Measurements from ENCODE around the gene PLEKHD1.
"Not testable (repeated sequence)": the region's sequence is repeated elsewhere in the genome, so short reads cannot be mapped to it uniquely, and the experiment has no call there.

The PLEKHD1 gene

DNA sequence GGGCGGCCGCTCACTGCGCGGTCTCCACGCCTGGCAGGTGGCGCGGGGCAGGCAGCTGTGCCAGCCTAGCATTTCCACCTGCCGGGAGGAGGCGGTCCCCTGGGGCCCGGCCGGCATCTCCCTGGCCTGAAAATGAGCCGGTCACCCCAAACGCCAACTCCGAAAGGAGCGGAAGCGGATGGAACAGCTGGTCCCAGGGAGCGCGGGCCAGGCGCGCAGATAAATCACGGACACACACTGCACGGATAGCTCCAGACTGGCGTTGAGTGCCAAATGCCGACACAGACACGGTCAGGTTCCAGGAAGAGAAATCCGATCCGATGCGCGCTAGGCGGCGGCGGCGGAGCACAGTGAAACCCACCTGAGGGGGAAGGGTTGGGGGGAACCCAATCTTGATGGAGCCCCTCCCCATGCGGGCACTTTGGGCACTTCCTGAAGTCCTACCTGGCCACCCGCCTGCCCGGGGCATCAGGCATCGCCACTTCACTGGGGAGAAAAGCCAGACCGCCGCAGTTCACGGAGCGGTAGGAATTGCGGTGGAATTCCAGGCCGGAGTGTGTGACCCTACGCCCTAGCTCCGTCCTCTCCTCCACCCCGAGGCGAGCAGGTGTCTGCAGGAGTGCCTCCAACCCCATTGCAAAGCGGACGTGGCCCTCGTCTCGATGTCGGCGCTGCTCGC is 624 bp upstream of the PLEKHD1 start:
- no peak for DNase-seq

DNA sequence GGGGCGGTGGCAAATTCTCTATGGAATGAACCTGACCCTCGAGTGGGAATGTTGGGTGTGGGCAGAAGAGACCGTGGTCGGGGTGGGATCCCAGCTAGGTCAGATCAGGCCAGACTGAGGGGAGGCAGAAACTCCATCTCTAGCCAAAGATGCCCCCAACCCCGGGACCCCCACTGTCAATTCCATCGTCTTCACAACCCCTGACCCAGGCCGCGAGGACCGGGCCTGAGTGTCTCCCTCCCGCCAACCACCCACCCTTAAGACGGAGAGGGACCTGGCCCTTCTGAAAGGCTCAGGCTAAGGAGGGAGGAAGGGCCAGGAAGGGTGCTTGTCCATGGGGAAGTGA is 760 bp downstream of the PLEKHD1 start:
- DNase-seq = no peak

DNA sequence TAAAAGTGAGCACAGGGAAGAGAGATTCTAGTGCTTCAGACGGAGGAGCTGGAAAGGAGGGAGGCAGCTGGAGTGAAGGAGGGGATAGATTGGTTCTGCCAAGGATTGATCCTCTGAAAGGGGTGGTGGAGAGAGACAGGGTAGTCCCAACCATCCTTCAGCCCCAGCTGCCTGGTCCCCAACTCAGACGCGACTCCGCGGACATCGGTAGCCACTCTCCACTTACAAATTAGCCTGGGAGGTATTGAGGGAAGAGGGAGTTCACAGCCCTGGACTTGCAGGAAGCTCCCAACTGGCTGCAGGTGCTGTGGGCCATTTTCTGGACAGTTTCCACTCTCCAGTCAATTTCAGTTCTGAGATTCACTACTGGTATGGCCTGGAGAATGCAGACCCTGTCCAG is 1.2 kb downstream of the PLEKHD1 start:
- no peak for DNase-seq

DNA sequence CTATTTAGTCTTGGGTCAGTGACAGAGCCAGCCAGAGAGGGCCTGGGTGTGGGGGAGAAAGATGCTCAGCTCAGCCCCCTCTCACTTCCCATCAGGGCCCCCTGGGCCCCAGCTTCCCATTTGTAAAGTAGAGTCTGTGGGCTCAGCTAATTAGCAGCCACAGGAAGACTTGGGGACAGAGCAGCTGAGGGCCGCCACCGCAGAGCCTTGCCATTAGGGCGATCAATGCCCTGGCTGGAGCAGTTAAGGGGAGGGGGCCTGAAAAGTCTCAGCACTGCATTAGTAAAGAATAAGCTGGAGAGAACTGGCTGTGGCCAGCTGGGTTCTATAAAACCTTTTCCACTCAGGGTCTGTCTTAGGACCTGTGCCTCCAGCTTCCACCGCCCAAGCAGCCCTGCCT is 2.7 kb downstream of the PLEKHD1 start:
- no peak for DNase-seq

DNA sequence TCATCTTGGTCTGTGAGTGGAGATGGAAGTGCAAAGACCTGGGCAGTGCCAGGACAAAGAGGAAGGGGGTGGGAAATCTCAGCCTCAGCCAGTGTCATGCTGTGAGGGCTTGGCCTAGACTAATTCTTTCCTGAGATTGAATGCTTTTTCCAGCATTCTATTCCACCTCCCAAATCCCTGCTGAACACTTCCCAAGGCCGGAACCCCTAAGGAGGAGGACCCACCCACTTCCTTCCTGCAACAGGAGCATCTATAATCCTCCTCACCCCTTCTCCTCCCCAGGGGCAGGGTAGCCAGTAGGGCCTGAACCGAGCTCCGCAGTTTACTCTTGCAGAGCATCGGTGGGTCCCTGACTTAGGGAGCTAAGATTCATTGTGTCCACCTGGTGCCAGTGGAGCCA is 3.2 kb downstream of the PLEKHD1 start:
- DNase-seq = no peak

DNA sequence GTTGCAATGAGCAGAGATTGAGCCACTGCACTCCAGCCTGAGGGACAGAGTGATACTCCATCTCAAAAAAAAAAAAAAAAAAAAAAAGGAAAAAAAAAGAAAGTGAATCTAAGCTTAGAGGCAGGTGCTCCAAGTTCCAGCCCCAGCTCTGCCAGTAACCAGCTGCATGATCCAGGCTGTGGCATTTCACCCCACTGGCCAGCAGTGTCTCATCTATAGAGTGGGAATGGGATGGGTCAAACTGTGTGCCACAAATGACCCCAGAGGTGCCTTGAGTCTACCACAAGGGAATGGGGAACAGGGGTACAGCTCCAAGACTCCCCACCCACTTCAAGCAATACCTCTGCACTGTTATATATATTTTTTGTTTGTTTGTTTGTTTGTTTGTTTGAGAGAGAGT is 5.0 kb downstream of the PLEKHD1 start:
- DNase-seq = no peak

DNA sequence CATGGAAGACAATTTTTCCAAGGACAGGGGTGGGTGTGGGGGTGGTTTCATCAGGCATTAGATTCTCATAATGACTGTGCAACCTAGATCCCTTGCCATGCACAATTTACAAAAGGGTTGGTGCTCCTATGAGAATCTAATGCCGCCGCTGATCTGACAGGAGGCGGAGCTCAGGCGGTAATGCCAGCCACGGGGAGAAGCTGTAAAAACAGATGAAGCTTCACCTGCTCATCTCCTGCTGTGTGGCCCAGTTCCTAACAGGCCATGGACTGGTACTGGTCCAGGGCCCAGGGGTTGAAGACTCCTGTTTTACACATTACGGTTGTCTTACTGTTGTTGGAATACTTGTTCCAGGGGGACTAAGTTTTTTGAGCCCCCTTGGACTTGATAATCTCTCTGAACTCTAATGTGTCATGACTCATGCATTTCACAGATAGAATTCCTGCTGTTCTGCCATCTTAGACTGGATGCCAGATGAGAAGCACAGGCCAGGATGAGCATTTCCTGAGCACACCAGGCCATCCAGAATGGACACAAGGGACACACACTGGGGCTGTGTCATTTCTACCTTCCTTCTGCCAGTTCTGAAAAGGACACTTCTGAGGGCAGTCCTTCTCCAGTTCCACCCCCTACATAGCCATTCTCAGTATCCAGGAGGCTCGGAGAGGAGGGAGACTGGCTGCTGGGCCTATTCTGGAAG is 5.8 kb downstream of the PLEKHD1 start:
- DNase-seq = no peak

DNA sequence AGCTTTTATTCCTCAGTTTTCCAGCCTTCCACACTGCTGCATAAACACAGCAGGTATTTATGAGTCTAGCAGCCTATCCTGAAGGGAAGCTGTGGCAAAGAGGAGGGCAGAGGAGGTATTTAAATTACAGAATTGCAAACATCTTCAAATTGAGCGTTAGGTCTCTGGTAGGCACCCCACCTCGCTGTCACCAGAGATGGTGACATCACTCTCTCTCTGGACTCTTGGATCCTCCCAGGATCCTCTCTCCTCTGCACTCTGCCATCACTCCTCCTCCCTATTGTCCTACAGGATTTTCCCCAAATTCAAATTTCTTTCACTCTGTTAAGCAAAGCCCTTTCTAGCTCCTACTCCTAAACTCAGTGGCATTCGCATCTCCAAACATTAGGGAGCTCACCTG is 6.7 kb downstream of the PLEKHD1 start:
- DNase-seq = no peak

DNA sequence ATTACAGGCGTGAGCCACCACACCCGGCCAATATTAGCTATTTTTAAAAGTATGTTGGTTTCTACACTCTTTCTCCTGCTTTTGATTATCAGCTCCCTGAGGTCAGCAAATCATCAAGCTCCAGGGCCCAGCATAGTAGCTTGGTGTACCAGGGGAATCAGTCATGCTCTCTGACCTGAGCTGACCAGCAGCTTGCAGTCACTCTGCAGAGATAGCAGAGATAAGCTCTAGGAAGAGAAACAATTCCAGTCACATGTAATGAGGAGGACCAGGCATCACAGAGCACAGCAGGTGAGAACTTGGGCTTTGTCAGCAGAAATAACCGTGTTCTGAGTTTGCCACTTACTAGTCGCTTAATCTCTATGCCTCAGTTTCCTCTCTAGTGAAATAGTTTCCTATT is 8.5 kb downstream of the PLEKHD1 start:
- DNase-seq = no peak

DNA sequence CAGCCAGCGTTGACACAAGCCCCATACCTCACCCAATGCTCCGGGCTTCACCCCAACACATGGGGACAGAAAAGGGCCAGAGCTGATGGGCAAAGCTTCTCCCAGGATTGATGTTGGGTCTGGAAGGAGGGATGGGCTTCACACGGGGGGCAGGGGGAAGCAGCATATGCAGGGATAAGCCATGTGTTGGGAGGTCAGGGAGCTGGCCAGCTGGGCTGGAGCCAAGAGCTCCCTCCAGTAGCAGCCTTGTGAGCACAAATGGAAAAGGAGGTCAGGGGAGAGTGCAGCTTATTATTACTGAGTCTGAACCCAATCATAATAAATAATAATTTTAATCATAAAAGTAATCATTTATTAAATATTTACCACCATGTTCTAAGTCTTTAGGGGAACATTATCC is 9.3 kb downstream of the PLEKHD1 start:
- DNase-seq = no peak

DNA sequence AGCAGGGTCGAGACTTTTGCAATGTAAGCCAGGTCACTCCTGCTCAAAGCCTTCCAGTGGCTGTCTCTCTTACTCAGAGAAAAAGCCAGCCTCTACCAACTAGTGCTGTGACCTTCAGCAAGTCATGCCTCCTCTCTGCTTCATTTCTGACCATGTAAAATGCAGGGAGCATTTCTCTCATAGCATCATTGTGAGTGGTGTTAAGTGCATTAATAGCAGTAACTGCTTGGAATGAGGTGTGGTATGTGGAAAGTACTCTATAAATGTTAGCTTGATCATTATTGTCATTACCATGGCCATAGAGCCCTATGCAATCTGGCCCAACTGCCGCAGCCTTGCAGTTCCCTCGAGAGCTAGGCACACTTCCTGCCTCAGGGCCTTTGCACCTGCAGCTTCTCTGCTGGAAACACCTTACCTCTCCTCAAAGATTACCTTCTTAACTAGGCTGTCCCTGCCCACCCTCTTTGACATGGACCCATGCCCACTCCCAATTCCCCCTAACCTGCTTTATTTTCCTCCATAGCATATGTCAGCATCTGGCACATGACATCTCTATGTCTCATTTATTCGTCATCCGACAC is 10.9 kb downstream of the PLEKHD1 start:
- no peak for DNase-seq

DNA sequence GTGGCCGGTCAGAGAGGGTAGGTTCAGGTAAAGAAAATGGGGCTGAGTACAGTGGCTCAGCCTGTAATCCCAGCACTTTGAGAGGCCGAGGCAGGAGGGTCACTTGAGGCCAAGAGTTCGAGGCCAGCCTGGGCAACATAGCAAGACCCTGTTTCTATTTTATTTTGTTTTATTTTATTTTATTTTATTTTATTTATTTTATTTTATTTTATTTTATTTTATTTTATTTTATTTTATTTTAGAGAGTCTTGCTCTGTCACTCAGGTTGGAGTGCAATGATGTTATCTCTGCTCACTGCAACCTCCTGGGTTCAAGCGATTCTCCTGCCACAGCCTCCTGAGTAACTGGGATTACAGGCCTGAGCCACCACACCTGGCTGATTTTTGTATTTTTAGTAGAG is 13.3 kb downstream of the PLEKHD1 start:
- not testable (repeated sequence) for DNase-seq

DNA sequence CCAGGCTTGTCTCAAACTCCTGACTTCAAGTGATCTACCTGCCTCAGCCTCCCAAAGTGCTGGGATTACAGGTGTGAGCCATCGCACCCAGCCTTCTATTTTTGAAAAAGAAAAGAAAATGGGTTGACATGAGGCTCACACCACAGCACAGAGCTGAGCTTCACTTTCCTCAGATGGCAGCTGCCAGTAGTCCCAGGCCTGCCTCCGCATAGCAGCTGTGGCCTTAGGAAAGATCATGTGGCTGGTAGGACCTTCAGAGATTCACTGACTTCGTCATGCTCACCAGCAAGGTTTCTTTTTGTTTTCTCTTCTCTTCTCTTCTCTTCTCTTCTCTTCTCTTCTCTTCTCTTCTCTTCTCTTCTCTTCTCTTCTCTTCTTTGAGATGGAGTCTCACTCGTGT is 13.8 kb downstream of the PLEKHD1 start:
- not testable (repeated sequence) for DNase-seq

DNA sequence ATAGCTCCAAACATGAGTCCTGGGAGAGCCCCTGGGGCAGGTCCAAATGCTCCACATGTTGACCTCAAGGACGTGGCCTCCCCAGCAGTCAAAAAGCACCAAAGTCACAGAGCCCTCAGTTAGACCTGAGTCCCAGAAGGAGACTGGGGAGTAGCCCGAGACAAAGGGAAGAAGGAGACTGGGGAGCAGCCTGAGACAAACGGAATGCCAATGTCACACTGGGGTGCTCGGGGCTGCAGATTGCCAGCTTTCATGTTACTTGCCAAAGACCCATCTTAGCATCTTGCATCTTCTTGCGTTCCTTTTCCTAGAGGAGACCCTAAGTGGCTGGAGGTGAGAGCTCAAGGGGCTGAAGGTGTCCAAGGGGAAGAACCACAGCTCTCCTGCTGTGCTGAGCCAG is 14.9 kb downstream of the PLEKHD1 start:
- DNase-seq = no peak

DNA sequence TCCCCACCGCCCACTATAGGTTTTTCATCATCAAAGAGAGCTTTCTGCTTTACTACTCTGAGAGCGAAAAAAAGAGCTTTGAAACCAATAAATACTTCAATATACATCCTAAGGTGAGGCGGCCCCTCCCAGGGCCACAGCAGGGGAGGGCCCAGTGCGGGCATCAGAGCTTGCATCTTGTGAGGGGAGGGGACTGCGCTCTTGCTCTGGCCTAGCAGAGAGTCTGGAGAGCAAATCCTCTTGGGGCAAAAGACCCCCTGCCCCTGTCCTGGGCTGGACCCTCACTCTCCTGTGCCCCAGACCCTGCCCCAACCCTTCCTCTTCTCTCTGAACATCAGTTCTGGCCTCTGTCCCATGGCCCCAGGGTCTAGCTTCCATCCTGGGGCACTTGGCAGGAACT is 15.6 kb downstream of the PLEKHD1 start:
- DNase-seq = no peak

DNA sequence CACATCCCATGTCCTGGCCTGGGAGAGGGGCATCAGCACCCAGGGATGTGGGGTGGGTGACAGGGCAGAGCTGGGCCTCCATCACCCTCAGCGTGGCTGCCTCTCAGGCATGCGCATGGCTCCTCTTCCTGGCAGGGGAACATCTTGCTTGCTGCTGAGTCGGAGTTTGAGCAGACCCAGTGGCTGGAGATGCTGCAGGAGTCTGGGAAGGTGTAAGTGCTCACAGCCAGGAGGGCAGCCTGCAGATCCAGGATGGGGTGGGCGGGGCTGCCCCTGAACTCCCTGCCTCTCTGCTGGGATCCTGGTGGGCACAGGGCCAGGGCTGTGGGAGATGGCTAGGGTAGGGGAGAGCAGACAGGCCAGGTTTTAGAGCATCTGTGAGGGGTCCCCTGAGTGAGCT is 16.2 kb downstream of the PLEKHD1 start:
- no peak for DNase-seq

DNA sequence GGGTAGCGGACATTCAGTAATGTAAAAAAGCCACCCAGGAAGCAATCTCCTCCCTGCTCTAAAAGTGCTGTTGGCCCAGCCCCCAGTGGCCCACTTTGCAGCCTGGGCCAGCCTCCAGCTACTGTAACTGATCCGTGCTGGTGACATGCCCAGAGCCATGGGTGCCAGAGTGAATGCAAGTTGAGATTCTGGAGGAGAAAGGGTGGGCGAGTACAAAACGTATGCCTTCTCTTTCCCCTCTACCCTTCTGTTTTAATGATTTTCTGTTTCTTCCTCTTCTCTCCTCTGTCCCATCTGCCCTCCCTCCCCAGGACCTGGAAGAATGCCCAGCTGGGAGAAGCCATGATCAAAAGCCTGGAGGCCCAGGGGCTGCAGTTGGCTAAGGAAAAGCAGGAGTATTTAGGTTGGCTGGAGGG is 16.9 kb downstream of the PLEKHD1 start:
- DNase-seq = no peak

DNA sequence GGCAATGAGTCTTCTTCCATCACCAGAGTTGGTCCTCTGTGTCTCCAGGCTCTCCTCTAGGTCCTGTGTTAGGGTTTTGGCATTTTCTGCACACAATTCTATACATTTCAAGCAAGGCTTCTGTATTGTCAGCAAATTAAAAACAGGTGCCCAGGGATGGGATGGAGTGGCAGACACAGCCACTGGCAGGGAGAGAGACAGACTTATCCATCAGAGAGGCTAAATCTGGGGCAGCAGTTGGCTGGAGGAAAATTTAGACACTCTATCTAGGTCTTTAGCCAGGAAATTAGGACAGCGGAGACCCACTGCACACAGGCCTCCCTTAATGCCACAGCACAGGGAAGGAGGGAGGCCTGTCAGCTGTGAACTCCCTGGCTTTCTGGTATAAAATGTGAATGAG is 20.2 kb downstream of the PLEKHD1 start:
- DNase-seq = no peak

DNA sequence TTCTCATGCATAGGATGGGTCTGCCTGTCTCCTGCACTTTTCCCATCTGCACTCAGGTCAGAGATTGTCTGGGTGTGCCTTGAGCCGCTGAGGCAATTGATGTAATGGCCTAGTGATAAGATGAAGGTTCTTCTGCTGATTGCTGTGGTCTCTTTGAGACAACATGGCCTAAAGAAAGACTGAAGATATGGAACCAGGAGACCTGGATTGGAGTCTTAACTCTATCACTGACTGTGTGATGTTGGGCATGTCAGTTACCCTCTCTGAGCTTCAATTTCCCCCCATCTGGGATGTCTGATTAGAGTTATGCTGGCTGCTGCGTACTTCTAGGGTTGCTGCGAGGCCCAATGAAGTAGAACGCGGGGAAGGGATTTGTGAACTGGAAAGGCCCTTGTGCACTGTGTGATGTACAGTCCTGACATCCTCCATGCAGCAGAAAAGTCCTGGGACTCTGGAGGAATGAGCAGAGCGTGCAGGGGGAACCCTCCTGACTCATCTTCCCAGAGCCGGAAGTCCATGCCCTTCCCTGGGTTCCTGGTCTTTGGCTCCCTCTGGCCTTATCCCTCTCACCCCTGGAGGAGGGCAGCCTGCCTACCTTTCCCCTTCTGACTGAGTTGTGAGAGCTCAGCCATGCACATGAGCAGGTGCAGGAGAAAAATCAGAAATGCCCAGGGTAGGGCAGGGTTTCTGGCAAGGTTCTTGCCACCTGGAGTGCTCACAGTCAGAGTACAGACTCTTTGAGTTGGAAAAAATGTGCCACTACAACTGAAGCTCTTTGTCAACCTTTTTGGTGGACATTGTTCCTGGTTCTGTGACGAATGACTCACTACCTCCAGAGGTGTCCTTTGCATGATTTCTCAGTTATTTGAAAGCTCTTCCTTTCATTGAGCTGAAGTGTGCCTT is 21.1 kb downstream of the PLEKHD1 start:
- DNase-seq = no peak

DNA sequence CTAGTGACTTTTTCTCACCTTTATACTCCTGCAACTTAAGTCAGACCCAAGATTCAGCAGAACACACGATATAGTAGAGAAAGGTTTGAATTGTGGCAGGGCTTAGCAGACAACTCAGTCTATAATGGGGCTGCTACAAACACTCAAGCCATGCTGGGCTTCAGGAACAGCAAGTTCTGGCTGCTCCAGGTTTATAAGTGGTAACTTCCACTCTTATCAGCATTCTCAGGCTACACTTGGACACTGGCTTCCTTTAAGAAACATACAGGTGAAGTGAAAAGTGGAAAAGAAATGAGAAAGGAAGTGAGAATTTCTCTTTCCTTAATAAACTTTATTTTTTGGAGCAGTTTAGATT is 21.7 kb downstream of the PLEKHD1 start:
- DNase-seq = no peak

DNA sequence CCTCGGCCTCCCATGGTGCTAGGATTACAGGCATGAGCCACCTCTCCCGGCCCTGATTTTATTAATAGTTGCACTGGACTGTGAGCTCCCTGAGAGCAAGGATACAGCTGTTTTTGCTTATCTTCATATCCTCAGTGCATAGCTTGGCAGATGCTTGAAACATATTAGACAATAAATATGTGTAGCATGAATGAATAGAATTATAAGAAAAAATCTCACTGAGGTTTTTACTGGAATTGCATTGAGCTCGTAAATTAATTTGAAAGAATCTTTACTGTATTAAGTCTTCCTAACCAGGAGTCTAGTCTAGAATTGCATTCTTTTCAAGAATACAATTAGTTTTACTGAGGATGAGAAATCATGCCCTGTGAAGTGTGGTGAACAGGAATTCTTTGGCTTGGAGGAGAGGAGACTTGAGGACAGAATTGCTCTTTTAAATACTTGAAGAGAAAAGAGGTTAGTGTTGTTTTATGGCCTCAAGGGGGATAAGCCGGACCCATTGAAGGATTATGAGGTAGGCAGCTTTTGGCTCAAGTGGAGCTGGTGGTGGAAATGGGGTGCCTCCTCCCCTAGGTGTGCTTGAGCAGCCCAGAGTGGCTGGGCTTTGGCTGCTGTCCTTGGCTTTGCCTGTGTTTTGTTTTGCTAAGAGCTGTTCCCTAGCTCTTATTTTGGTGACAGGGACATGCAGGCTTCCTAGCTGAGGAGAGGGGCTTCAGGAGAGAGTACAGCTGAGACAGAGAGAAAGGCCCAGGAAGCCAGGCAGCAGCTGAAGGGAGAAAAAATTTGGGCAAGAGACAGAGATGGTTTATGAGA is 34.0 kb downstream of the PLEKHD1 start:
- no peak for DNase-seq

DNA sequence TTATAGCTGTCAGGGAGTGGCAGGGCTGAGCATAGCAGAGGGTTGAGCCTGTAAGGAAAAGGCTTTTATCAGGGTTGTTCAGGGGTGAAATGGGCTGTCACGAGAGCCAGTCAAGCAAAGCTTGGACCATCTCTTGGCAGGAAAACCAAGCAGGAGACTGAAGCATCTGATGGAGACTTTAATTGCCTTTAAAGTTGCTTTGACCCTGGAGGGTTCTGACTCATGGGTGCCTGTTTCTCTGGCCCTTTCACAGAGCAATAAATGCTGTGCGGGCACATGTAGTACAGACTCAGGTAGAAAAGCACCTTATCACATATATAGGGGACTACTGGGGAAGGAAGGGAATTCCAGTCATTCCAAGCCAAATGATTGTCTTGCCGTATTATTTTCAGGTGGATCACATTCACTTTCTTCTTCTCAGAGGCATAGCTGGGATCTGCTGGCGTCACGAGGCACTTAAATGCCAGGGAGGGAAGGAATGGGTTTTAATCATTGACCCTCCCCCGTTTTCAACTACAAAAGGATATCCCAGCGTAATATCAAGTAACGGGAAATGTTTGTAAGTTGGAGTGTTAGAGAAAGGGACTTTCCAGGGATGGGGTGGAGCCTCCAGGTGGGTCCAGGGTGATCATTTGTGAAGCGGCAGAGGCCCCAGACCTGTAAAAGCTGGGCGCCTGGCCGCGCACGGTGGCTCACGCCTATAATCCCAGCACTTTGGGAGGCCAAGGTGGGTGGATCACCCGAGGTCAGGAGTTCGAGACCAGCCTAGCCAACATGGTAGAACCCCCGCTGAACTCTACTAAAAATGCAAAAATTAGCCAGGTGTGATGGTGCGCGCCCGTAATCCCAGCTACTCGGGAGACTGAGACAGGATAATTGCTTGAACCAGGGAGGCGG is 34.9 kb downstream of the PLEKHD1 start:
- DNase-seq = no peak

Data from CD4-positive, alpha-beta T cell treated with Interleukin-4 for 4 hours (primary cell).